ENCODE data around the gene TRIM34.
"Not testable (repeated sequence)": the region's sequence is repeated elsewhere in the genome, so short reads cannot be mapped to it uniquely, and the experiment has no call there.

The TRIM34 gene

DNA sequence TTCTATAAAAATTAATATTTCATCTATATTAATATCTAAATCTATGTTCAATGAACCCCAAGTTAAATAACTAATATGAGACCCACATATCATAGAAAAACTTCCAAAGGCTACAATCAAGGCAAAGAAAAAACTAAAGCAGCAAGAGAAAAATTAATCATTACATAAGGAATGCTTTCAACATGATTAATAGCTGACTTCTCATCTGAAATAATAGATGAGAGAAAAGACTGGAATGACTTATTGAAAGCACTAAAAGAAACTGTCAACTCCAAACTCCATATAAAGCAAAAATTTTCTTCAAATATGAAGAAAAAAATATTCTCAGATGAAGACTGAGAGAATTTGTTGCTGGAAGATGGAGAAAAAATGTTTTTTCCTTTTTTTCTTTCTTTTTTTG lies 47.0 kb downstream of the TRIM34 start:
- no peaks in the 10 kb centered on the region for H3K4me1 ChIP-seq (ENCODE audit: low read length)
- no peaks in the 10 kb centered on the region for H4K20me1 ChIP-seq (ENCODE audit: insufficient read depth, low read length)
- no peak overlapping the region for H3K9ac ChIP-seq (ENCODE audit: low read length)
- no peaks in the 10 kb centered on the region for H3K79me2 ChIP-seq (ENCODE audit: low read length)
- H3K27ac ChIP-seq (ENCODE audit: low read length), result no peak overlapping the region
- no peaks in the 10 kb centered on the region for H3K27me3 ChIP-seq (replicated peaks; ENCODE audit: insufficient read depth, low read length)
- TF ChIP-seq EZH2 (optimal IDR thresholded peaks at IDR 0.05; ENCODE audit: low read depth, low read length), result no peak
- TF ChIP-seq, protein P1, sequence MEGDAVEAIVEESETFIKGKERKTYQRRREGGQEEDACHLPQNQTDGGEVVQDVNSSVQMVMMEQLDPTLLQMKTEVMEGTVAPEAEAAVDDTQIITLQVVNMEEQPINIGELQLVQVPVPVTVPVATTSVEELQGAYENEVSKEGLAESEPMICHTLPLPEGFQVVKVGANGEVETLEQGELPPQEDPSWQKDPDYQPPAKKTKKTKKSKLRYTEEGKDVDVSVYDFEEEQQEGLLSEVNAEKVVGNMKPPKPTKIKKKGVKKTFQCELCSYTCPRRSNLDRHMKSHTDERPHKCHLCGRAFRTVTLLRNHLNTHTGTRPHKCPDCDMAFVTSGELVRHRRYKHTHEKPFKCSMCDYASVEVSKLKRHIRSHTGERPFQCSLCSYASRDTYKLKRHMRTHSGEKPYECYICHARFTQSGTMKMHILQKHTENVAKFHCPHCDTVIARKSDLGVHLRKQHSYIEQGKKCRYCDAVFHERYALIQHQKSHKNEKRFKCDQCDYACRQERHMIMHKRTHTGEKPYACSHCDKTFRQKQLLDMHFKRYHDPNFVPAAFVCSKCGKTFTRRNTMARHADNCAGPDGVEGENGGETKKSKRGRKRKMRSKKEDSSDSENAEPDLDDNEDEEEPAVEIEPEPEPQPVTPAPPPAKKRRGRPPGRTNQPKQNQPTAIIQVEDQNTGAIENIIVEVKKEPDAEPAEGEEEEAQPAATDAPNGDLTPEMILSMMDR (IDR thresholded peaks at IDR 0.05; ENCODE audit: low read length), result no peak
- no peak for TF ChIP-seq EZH2phosphoT487 (IDR thresholded peaks at IDR 0.05; ENCODE audit: low read length)
- no peaks in the 10 kb centered on the region for H3K36me3 ChIP-seq (replicated peaks; ENCODE audit: insufficient read depth, low read length)
- H3K9me3 ChIP-seq (replicated peaks; ENCODE audit: insufficient read depth, low read length), result no peaks in the 10 kb centered on the region
- DNase-seq, result no peak
- H3K9me2 ChIP-seq (replicated peaks; ENCODE audit: insufficient read depth, low read length), result no peaks in the 10 kb centered on the region
- H3K4me3 ChIP-seq (ENCODE audit: low read length), result no peak overlapping the region
- no peaks in the 10 kb centered on the region for H3F3A ChIP-seq (ENCODE audit: insufficient read depth, low read length)
- H3K4me2 ChIP-seq (ENCODE audit: low read depth, low read length), result no peak overlapping the region
- H2AFZ ChIP-seq (ENCODE audit: low read length), result no peak overlapping the region

DNA sequence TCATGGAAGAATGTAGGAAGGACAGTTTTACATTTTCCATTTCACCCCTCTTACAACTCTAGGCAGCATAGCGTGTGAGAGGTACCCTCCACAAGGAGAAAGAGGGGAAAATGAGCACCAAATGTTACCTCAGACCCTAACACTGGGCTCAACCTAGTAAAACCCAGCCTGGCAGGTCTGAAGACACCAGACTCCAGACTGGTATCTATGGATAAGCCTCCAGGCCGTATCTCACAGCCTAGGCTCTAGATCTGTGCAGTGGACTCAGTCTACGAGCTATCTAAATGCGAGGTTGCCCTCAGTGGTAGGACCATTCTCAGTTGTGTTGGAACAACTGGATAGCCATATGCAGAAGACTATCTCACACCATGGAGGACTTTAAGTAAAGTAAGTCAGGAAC lies 49.6 kb downstream of the TRIM34 start:
- no peaks in the 10 kb centered on the region for H3K79me2 ChIP-seq (ENCODE audit: low read length)
- no peaks in the 10 kb centered on the region for H3K36me3 ChIP-seq (replicated peaks; ENCODE audit: insufficient read depth, low read length)
- no peak overlapping the region for H2AFZ ChIP-seq (ENCODE audit: low read length)

DNA sequence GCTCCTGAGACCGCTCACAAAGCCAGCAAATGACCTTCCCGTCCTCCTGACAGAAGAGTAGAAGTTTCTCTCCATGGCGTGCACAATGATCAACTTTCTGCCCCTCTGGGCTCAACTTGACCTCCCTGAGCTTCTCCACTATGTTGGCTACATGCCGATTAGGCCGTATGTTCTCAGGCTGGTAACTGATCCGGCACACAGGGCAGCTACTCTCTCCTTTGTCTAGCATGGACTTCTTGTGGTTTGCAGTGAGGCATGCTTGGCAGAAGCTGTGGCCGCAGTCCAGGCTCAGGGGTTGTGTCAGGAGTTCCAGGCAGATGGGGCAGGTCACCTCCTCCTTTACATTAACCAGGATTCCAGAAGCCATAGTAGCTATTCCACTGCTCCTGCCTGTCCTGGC lies 55.0 kb downstream of the TRIM34 start:
- TF ChIP-seq EZH2 (optimal IDR thresholded peaks at IDR 0.05; ENCODE audit: low read depth, low read length), result no peak
- TF ChIP-seq, protein P1 (IDR thresholded peaks at IDR 0.05; ENCODE audit: low read length), result no peak
- TF ChIP-seq EZH2phosphoT487 (IDR thresholded peaks at IDR 0.05; ENCODE audit: low read length), result no peak
- H2AFZ ChIP-seq (ENCODE audit: low read length), result no peak overlapping the region
- H3K27ac ChIP-seq (ENCODE audit: low read length), result no peak overlapping the region
- DNase-seq, result no peak
- H3K36me3 ChIP-seq (replicated peaks; ENCODE audit: insufficient read depth, low read length), result no peaks in the 10 kb centered on the region
- H3K4me1 ChIP-seq (ENCODE audit: low read length), result no peaks in the 10 kb centered on the region
- H3K27me3 ChIP-seq (replicated peaks; ENCODE audit: insufficient read depth, low read length), result no peaks in the 10 kb centered on the region
- H3K9ac ChIP-seq (ENCODE audit: low read length), result no peak overlapping the region
- H3K9me3 ChIP-seq (replicated peaks; ENCODE audit: insufficient read depth, low read length), result no peaks in the 10 kb centered on the region
- H3K4me2 ChIP-seq (ENCODE audit: low read depth, low read length), result no peak overlapping the region
- peaks cover 6% of the 10 kb centered on the region for H3F3A ChIP-seq (ENCODE audit: insufficient read depth, low read length)
- no peaks in the 10 kb centered on the region for H4K20me1 ChIP-seq (ENCODE audit: insufficient read depth, low read length)
- H3K9me2 ChIP-seq (replicated peaks; ENCODE audit: insufficient read depth, low read length), result no peaks in the 10 kb centered on the region
- no peaks in the 10 kb centered on the region for H3K79me2 ChIP-seq (ENCODE audit: low read length)
- no peak overlapping the region for H3K4me3 ChIP-seq (ENCODE audit: low read length)

More for the DNA sequence above, 49.6 kb downstream of the TRIM34 start:
- no peaks in the 10 kb centered on the region for H4K20me1 ChIP-seq (ENCODE audit: insufficient read depth, low read length)
- H3K9me3 ChIP-seq (replicated peaks; ENCODE audit: insufficient read depth, low read length), result no peaks in the 10 kb centered on the region
- H3F3A ChIP-seq (ENCODE audit: insufficient read depth, low read length), result no peaks in the 10 kb centered on the region
- H3K4me2 ChIP-seq (ENCODE audit: low read depth, low read length), result no peak overlapping the region
- H3K4me3 ChIP-seq (ENCODE audit: low read length), result no peak overlapping the region
- TF ChIP-seq EZH2phosphoT487 (IDR thresholded peaks at IDR 0.05; ENCODE audit: low read length) (no peak), EZH2 (optimal IDR thresholded peaks at IDR 0.05; ENCODE audit: low read depth, low read length) (no peak)
- TF ChIP-seq, protein P1 (IDR thresholded peaks at IDR 0.05; ENCODE audit: low read length), result no peak
- H3K4me1 ChIP-seq (ENCODE audit: low read length), result no peaks in the 10 kb centered on the region
- H3K9ac ChIP-seq (ENCODE audit: low read length), result no peak overlapping the region
- H3K9me2 ChIP-seq (replicated peaks; ENCODE audit: insufficient read depth, low read length), result no peaks in the 10 kb centered on the region
- no peak overlapping the region for H3K27ac ChIP-seq (ENCODE audit: low read length)
- no peaks in the 10 kb centered on the region for H3K27me3 ChIP-seq (replicated peaks; ENCODE audit: insufficient read depth, low read length)
- DNase-seq, result no peak

DNA sequence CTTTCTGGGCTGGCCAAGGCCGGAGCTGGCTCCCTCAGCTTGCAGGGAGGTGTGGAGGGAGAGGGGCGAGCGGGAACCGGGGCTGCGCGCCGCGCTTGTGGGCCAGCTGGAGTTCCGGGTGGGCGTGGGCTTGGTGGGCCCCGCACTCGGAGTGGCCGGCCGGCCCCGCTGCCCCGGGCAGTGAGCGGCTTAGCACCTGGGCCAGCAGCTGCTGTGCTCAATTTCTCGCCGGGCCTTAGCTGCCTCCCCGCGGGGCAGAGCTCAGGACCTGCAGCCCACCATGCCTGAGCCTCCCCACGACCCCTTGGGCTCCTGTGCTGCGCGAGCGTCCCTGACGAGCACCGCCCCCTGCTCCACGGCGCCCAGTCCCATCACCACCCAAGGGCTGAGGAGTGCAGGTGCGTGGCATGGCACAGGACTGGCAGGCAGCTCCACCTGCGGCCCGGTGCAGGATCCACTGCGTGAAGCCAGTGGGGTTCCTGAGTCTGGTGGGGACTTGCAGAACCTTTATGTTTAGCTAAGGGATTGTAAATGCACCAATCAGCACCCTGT lies 58.2 kb downstream of the TRIM34 start:
- not testable (repeated sequence) for DNase-seq; H3K9ac ChIP-seq (ENCODE audit: low read length); H3F3A ChIP-seq (ENCODE audit: insufficient read depth, low read length); H3K9me3 ChIP-seq (replicated peaks; ENCODE audit: insufficient read depth, low read length); H3K4me2 ChIP-seq (ENCODE audit: low read depth, low read length); H2AFZ ChIP-seq (ENCODE audit: low read length); H3K27me3 ChIP-seq (replicated peaks; ENCODE audit: insufficient read depth, low read length); H3K4me1 ChIP-seq (ENCODE audit: low read length); H4K20me1 ChIP-seq (ENCODE audit: insufficient read depth, low read length); H3K4me3 ChIP-seq (ENCODE audit: low read length); H3K36me3 ChIP-seq (replicated peaks; ENCODE audit: insufficient read depth, low read length); H3K79me2 ChIP-seq (ENCODE audit: low read length); H3K27ac ChIP-seq (ENCODE audit: low read length); H3K9me2 ChIP-seq (replicated peaks; ENCODE audit: insufficient read depth, low read length)

DNA sequence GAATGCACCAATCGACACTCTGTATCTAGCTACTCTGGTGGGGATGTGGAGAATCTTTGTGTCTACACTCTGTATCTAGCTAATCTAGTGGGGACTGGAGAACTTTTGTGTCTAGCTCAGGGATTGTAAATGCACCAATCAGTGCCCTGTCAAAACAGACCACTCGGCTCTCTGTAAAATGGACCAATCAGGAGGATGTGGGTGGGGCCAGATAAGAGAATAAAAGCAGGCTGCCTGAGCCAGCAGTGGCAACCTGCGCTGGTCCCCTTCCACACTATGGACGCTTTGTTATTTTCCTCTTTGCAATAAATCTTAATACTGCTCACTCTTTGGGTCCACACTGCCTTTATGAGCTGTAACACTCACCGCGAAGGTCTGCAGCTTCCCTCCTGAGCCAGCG lies 58.8 kb downstream of the TRIM34 start:
- not testable (repeated sequence) for H3K4me2 ChIP-seq (ENCODE audit: low read depth, low read length); H3K9me2 ChIP-seq (replicated peaks; ENCODE audit: insufficient read depth, low read length); H4K20me1 ChIP-seq (ENCODE audit: insufficient read depth, low read length); DNase-seq; H3K9ac ChIP-seq (ENCODE audit: low read length); H3F3A ChIP-seq (ENCODE audit: insufficient read depth, low read length); H3K36me3 ChIP-seq (replicated peaks; ENCODE audit: insufficient read depth, low read length); H2AFZ ChIP-seq (ENCODE audit: low read length); H3K4me3 ChIP-seq (ENCODE audit: low read length); H3K4me1 ChIP-seq (ENCODE audit: low read length); H3K27ac ChIP-seq (ENCODE audit: low read length); H3K79me2 ChIP-seq (ENCODE audit: low read length); H3K9me3 ChIP-seq (replicated peaks; ENCODE audit: insufficient read depth, low read length)
- peaks cover 11% of the 10 kb centered on the region; the same call in 1 of the 2 replicates for H3K27me3 ChIP-seq (replicated peaks; ENCODE audit: insufficient read depth, low read length)

Data from MM.1S (cell line).